NB4 (cell line): ENCODE measurements around the gene FPR2.

Experiments used
- CTCF ChIP-seq: IDR thresholded peaks from one replicate; pipeline ENCODE4 v1.5.1; 2012; ENCODE audit warnings: low read depth, low read length
- MYC ChIP-seq: IDR thresholded peaks from 2 replicates; pipeline ENCODE4 v1.6.1; 2011; ENCODE audit warnings: low read depth, low read length
- POLR2A ChIP-seq: IDR thresholded peaks from 2 replicates; pipeline ENCODE4 v1.6.1; 2011; ENCODE audit warnings: mild to moderate bottlenecking; ENCODE audit not compliant: insufficient read length; ENCODE audit errors: extremely low read depth

DNA sequence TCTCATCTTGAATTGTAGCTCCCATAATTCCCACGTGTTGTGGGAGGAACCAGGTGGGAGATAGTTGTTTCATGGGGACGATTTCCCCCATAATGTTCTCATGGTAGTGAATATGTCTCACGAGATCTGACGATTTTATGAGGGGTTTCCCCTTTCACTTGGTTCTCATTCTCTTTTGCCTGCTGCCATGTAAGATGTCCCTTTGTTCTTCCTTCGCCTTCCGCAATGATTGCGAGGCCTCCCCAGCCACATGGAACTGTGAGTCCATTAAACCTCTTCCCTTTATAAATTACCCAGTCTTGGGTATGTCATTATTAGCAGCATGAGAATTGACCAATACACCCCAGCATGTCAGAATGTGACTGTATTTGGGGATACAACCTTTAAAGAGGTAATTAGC, 5.4 kb upstream of the FPR2 start:
- TF ChIP-seq CTCF, result no peak
- TF ChIP-seq POLR2A, result no peak
- TF ChIP-seq MYC, result no peak
